DND-41 (cell line): ENCODE measurements around the gene AKAP8.

ENCODE experiments used
- CTCF ChIP-seq: IDR thresholded peaks from 2 replicates; pipeline ENCODE4 v1.5.1; 2012; ENCODE audit warnings: borderline replicate concordance, low read length, moderate library complexity, mild to moderate bottlenecking; ENCODE audit not compliant: poor library complexity, severe bottlenecking; ENCODE audit errors: extremely low read depth
- EZH2 ChIP-seq: IDR thresholded peaks from 3 replicates; pipeline ENCODE4 v1.6.1; 2012; ENCODE audit warnings: borderline replicate concordance, low read depth, mild to moderate bottlenecking, moderate library complexity, low read length, inconsistent platforms; ENCODE audit not compliant: severe bottlenecking

DNA sequence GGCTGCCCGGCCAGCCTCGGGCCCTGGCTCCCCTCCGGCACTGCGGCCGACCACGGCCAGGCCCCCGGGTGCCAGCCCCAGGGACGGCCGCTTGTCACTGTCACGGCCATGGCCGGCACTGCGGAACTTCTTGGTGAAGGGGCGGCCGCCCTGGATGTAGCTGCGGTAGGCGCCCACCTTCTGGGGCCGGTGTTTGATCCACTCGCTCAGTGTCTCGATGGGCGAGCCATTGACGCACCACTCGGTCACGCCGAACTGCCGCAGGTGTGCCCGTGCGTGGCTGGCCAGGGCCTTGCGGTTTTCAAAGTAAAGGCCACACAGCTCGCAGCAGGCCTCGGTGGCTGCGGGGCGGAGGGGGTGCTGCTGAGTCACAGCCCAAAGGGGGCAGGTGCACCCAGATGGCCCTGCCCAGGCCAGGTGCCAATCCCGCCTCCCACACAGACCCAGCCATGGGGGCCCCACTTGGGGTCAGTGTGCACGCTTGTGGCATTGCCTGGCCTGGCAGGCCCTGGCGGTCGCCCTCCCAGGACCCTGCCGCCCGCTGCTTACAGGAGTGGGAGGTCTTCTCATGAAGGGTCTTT is 45.2 kb upstream of the AKAP8 start:
- TF ChIP-seq CTCF (no peak), EZH2 (no peak)
